WTC11 (cell line): ENCODE measurements around the gene CELA2A. TPM values are rescaled to one million over a fixed set of nuclear protein-coding genes. Genes with fewer than 3 reads are reported as not detected.

Experiments used
- ATAC-seq: fragments of 200-7000 bp; cut with Tn5 transposase; 2 replicates; pipeline ENCODE4 v1.10.0; 2021; ENCODE audit warnings: mild to moderate bottlenecking, moderate library complexity
- CTCF ChIA-PET: fragments of 300-600 bp; sonication (Branson Sonifier 250); formaldehyde crosslinking; loops from one replicate; lab custom pipeline; 2021; ENCODE audit warnings: antibody characterized with exemption; lab: Charles Lee
- POLR2A ChIA-PET: fragments of 350-600 bp; sonication (Branson Sonifier 250); formaldehyde crosslinking; loops from one replicate; lab custom pipeline; 2021; ENCODE audit warnings: antibody characterized with exemption; lab: Charles Lee
- DNase-seq: peaks from one replicate; pipeline ENCODE4 v3.0.0; 2021; ENCODE audit warnings: low spot score
- H3K27ac Mint-ChIP-seq: 2 replicates; pipeline ENCODE4 v1.8.0; 2021; ENCODE audit warnings: mixed read lengths
- H3K27me3 Mint-ChIP-seq: 2 replicates; pipeline ENCODE4 v1.8.0; 2021; ENCODE audit warnings: low read depth, mild to moderate bottlenecking, moderate library complexity, mixed read lengths
- H3K36me3 Mint-ChIP-seq: 2 replicates; pipeline ENCODE4 v1.8.0; 2021; ENCODE audit warnings: mixed read lengths
- H3K4me1 Mint-ChIP-seq: 2 replicates; pipeline ENCODE4 v1.8.0; 2022; ENCODE audit warnings: mixed read lengths
- H3K4me3 Mint-ChIP-seq: 2 replicates; pipeline ENCODE4 v1.8.0; 2021; ENCODE audit warnings: mild to moderate bottlenecking, moderate library complexity, mixed read lengths
- H3K9me3 Mint-ChIP-seq: 2 replicates; pipeline ENCODE4 v1.8.0; 2021; ENCODE audit warnings: mixed read lengths
- CREM ChIP-seq: sonication (generic); formaldehyde crosslinking; IDR thresholded peaks from 2 replicates; pipeline ENCODE4 v1.8.1; 2022; ENCODE audit warnings: mild to moderate bottlenecking, missing genetic modification reagents, moderate library complexity
- E2F1 ChIP-seq: sonication (generic); formaldehyde crosslinking; IDR thresholded peaks from 2 replicates; pipeline ENCODE4 v1.8.0; 2022; ENCODE audit warnings: mild to moderate bottlenecking, missing genetic modification reagents
- FOXJ3 ChIP-seq: sonication (generic); formaldehyde crosslinking; IDR thresholded peaks from 2 replicates; pipeline ENCODE4 v1.9.0; 2021; ENCODE audit warnings: missing genetic modification reagents, mild to moderate bottlenecking, borderline replicate concordance
- FOXP4 ChIP-seq: sonication (generic); formaldehyde crosslinking; IDR thresholded peaks from 2 replicates; pipeline ENCODE4 v1.8.0; 2022; ENCODE audit warnings: mild to moderate bottlenecking, missing genetic modification reagents
- GRHL2 ChIP-seq: fragments of 250-450 bp; sonication (Bioruptor Pico); IDR thresholded peaks from 2 replicates; pipeline ENCODE4 v1.8.0; 2022; ENCODE audit warnings: mild to moderate bottlenecking, moderate library complexity; ENCODE audit not compliant: insufficient replicate concordance, severe bottlenecking
- HMGA2 ChIP-seq: fragments of 250-450 bp; sonication (Bioruptor Pico); IDR thresholded peaks from 2 replicates; pipeline ENCODE4 v1.4.0; 2021; ENCODE audit warnings: mild to moderate bottlenecking, moderate library complexity
- HMGXB4 ChIP-seq: sonication (generic); formaldehyde crosslinking; IDR thresholded peaks from 2 replicates; pipeline ENCODE4 v1.8.1; 2023; ENCODE audit warnings: mild to moderate bottlenecking, moderate library complexity, missing genetic modification reagents
- IRF2 ChIP-seq: sonication (generic); formaldehyde crosslinking; IDR thresholded peaks from 2 replicates; pipeline ENCODE4 v1.8.0; 2022; ENCODE audit warnings: low read depth, missing genetic modification reagents, borderline replicate concordance
- MAX ChIP-seq: sonication (generic); formaldehyde crosslinking; IDR thresholded peaks from 2 replicates; pipeline ENCODE4 v1.8.0; 2022; ENCODE audit warnings: mild to moderate bottlenecking, missing genetic modification reagents
- MLX ChIP-seq: sonication (generic); formaldehyde crosslinking; IDR thresholded peaks from 2 replicates; pipeline ENCODE4 v1.8.1; 2023; ENCODE audit warnings: mild to moderate bottlenecking, missing genetic modification reagents, moderate library complexity
- MXD4 ChIP-seq: fragments of 250-450 bp; sonication (Bioruptor Pico); IDR thresholded peaks from 2 replicates; pipeline ENCODE4 v1.8.0; 2021; ENCODE audit warnings: mild to moderate bottlenecking, moderate library complexity, borderline replicate concordance
- NFATC4 ChIP-seq: fragments of 250-450 bp; sonication (Bioruptor Pico); IDR thresholded peaks from 2 replicates; pipeline ENCODE4 v1.9.0; 2021; ENCODE audit warnings: mild to moderate bottlenecking
- NR3C1 ChIP-seq: sonication (generic); formaldehyde crosslinking; conservative IDR thresholded peaks from 2 replicates; pipeline ENCODE4 v1.8.1; 2023; ENCODE audit warnings: low read depth, mild to moderate bottlenecking, missing genetic modification reagents
- OVOL2 ChIP-seq: fragments of 250-450 bp; sonication (Bioruptor Pico); IDR thresholded peaks from 2 replicates; pipeline ENCODE4 v1.9.0; 2021; ENCODE audit warnings: mild to moderate bottlenecking, borderline replicate concordance
- PREB ChIP-seq: sonication (generic); formaldehyde crosslinking; IDR thresholded peaks from 2 replicates; pipeline ENCODE4 v1.8.1; 2022; ENCODE audit warnings: mild to moderate bottlenecking, missing genetic modification reagents, moderate library complexity, borderline replicate concordance
- RELA ChIP-seq: sonication (generic); formaldehyde crosslinking; IDR thresholded peaks from 2 replicates; pipeline ENCODE4 v1.8.1; 2022; ENCODE audit warnings: missing genetic modification reagents, mild to moderate bottlenecking, borderline replicate concordance
- SMAD3 ChIP-seq: sonication (generic); formaldehyde crosslinking; IDR thresholded peaks from 2 replicates; pipeline ENCODE4 v1.8.0; 2022; ENCODE audit warnings: missing genetic modification reagents, mild to moderate bottlenecking, borderline replicate concordance
- SMAD4 ChIP-seq: sonication (generic); formaldehyde crosslinking; IDR thresholded peaks from 2 replicates; pipeline ENCODE4 v1.8.0; 2022; ENCODE audit warnings: mild to moderate bottlenecking, missing genetic modification reagents
- TCF7 ChIP-seq: sonication (generic); formaldehyde crosslinking; IDR thresholded peaks from 2 replicates; pipeline ENCODE4 v1.8.0; 2022; ENCODE audit warnings: mild to moderate bottlenecking, low read depth, missing genetic modification reagents, moderate library complexity
- TEAD1 ChIP-seq: sonication (generic); formaldehyde crosslinking; IDR thresholded peaks from 2 replicates; pipeline ENCODE4 v1.8.0; 2022; ENCODE audit warnings: mild to moderate bottlenecking, missing genetic modification reagents
- TEAD4 ChIP-seq: sonication (generic); formaldehyde crosslinking; IDR thresholded peaks from 2 replicates; pipeline ENCODE4 v1.8.0; 2022; ENCODE audit warnings: mild to moderate bottlenecking, missing genetic modification reagents
- ZBTB21 ChIP-seq: sonication (generic); formaldehyde crosslinking; IDR thresholded peaks from 2 replicates; pipeline ENCODE4 v1.8.1; 2023; ENCODE audit warnings: mild to moderate bottlenecking, missing genetic modification reagents, borderline replicate concordance
- ZMAT4 ChIP-seq: fragments of 250-450 bp; sonication (Bioruptor Pico); IDR thresholded peaks from 2 replicates; pipeline ENCODE4 v1.9.0; 2021; ENCODE audit warnings: mild to moderate bottlenecking
- ZNF232 ChIP-seq: sonication (generic); formaldehyde crosslinking; IDR thresholded peaks from 2 replicates; pipeline ENCODE4 v1.8.0; 2022; ENCODE audit warnings: mild to moderate bottlenecking, missing genetic modification reagents
- ZSCAN18 ChIP-seq: fragments of 250-450 bp; sonication (Bioruptor Pico); IDR thresholded peaks from 2 replicates; pipeline ENCODE4 v2.1.2; 2022; ENCODE audit warnings: mild to moderate bottlenecking, moderate library complexity
- total RNA-seq: library from RNA; stranded (reverse); gene quantifications from 3 replicates; pipeline ENCODE4 v1.2.3, GENCODE V29; 2021

The CELA2A gene
- total RNA-seq, 1 experiment from 2014 or later: 0.83 TPM

GRCh38 chr1:15441247-15441646 lies 15.3 kb upstream of the CELA2A start (continued):
- TF ChIP-seq FOXP4 (CRISPR knock-in tag) (no peak), TEAD4 (CRISPR knock-in tag) (no peak), CREM (CRISPR knock-in tag) (no peak)

- TF ChIP-seq MXD4 (CRISPR knock-in tag): no peak
- no peak for TF ChIP-seq TEAD1 (CRISPR knock-in tag)
- no peak for TF ChIP-seq ZMAT4 (CRISPR knock-in tag)
- TF ChIP-seq FOXJ3 (CRISPR knock-in tag): no peak
- no peak for TF ChIP-seq PREB
- TF ChIP-seq GRHL2 (CRISPR knock-in tag): no peak
- TF ChIP-seq E2F1: no peak
- no peak for TF ChIP-seq NR3C1 (CRISPR knock-in tag)
- no peak for TF ChIP-seq IRF2 (CRISPR knock-in tag)
- no peak for TF ChIP-seq HMGXB4 (CRISPR knock-in tag)
- TF ChIP-seq MAX (CRISPR knock-in tag): no peak
- no peak for TF ChIP-seq MLX (CRISPR knock-in tag)
- CTCF ChIA-PET: interaction anchor here (1.3 to 5.0 kb wide), 2 partner anchors 10 to 119 kb away, joined by 3 to 20 read pairs; no protein-coding TSS in a partner anchor
- POLR2A ChIA-PET: no interaction called here
- no peaks in the 10 kb centered on the region for H3K36me3 Mint-ChIP-seq
- H3K27ac Mint-ChIP-seq: no peak overlapping the region
- no peaks in the 10 kb centered on the region for H3K9me3 Mint-ChIP-seq
- DNase-seq (no peak), ATAC-seq (no peak)
- H3K4me3 Mint-ChIP-seq: no peak overlapping the region
- H3K27me3 Mint-ChIP-seq: no peaks in the 10 kb centered on the region
- H3K4me1 Mint-ChIP-seq: no peaks in the 10 kb centered on the region
Observed at GRCh38 chr1:15442119-15442518, 14.4 kb upstream of the CELA2A start.

GRCh38 chr1:15442759-15443158 lies 13.8 kb upstream of the CELA2A start:
- POLR2A ChIA-PET: no interaction called here
- no peak for DNase-seq
- Mint-ChIP-seq H3K4me1 (no peaks in the 10 kb centered on the region), H3K4me3 (no peak overlapping the region), H3K9me3 (no peaks in the 10 kb centered on the region), H3K36me3 (no peaks in the 10 kb centered on the region), H3K27me3 (0 out of 2 replicates have a peak, but pooled peaks cover 4% of the 10 kb centered on the region), H3K27ac (no peak overlapping the region)
- CTCF ChIA-PET: interaction anchor here (1.3 to 5.0 kb wide), 2 partner anchors 11 to 119 kb away, joined by 3 to 20 read pairs; no protein-coding TSS in a partner anchor
- no peak for ATAC-seq
- TF ChIP-seq HMGA2 (no peak), ZNF232 (CRISPR knock-in tag) (no peak), ZBTB21 (CRISPR knock-in tag) (no peak), NFATC4 (CRISPR knock-in tag) (no peak), SMAD3 (CRISPR knock-in tag) (no peak), RELA (CRISPR knock-in tag) (no peak), SMAD4 (CRISPR knock-in tag) (no peak), ZSCAN18 (CRISPR knock-in tag) (no peak), TCF7 (CRISPR knock-in tag) (no peak), OVOL2 (no peak)
